ENCODE data around the gene HELZ2. TPM values are rescaled to one million over a fixed set of nuclear protein-coding genes. Genes with fewer than 3 reads are reported as not detected.
A peak's percentile ranks its signal among the peaks of the same experiment; 100 is the strongest.
"Not testable (repeated sequence)": the region's sequence is repeated elsewhere in the genome, so short reads cannot be mapped to it uniquely, and the experiment has no call there.

HELZ2 gene
- total RNA-seq, 2 donors from 2014 or later = 8.8 to 31.2 TPM

GRCh38 chr20:63610581-63611435 lies 36.8 kb upstream of the HELZ2 start:
- H3K4me3 Mint-ChIP-seq = no peak overlapping the region
- H3K27ac Mint-ChIP-seq = no peak overlapping the region
- H3K27me3 Mint-ChIP-seq (ENCODE audit: low read depth) = no peaks in the 10 kb centered on the region
- ATAC-seq (replicated peaks in 1 of 2) (no peak), DNase-seq (no peak)
- peaks cover 7% of the 10 kb centered on the region for H3K4me1 Mint-ChIP-seq (ENCODE audit: low read depth)
- H3K9me3 Mint-ChIP-seq = peaks cover 0 to 2% of the 10 kb centered on the region in 2 donors
- H3K36me3 Mint-ChIP-seq (ENCODE audit: insufficient read depth in 2 of 2) = peaks cover 3 to 17% of the 10 kb centered on the region in 2 donors

- peaks cover 7% of the 10 kb centered on the region for H3K4me1 Mint-ChIP-seq (ENCODE audit: low read depth)
- H3K9me3 Mint-ChIP-seq = no peaks in the 10 kb centered on the region
- no peak for ATAC-seq (replicated peaks in 1 of 2)
- H3K36me3 Mint-ChIP-seq (ENCODE audit: insufficient read depth in 2 of 2) = peaks cover 11 to 15% of the 10 kb centered on the region in 2 donors
- H3K27me3 Mint-ChIP-seq (ENCODE audit: low read depth) = no peaks in the 10 kb centered on the region
- peak overlapping the region; percentile 70 for H3K27ac Mint-ChIP-seq
- no peak overlapping the region for H3K4me3 Mint-ChIP-seq
- no peak for DNase-seq
Observed at GRCh38 chr20:63606686-63607085, 32.6 kb upstream of the HELZ2 start.

GRCh38 chr20:63602321-63602720 lies 28.3 kb upstream of the HELZ2 start:
- DNase-seq (no peak), ATAC-seq (replicated peaks in 1 of 2) (no peak)
- no peak overlapping the region for H3K4me3 Mint-ChIP-seq
- H3K4me1 Mint-ChIP-seq (ENCODE audit: low read depth) = peaks cover 7% of the 10 kb centered on the region
- H3K27ac Mint-ChIP-seq = no peak overlapping the region
- no peaks in the 10 kb centered on the region for H3K27me3 Mint-ChIP-seq (ENCODE audit: low read depth)
- H3K9me3 Mint-ChIP-seq = no peaks in the 10 kb centered on the region
- H3K36me3 Mint-ChIP-seq (ENCODE audit: insufficient read depth in 2 of 2) = peaks cover 12 to 21% of the 10 kb centered on the region in 2 donors

- not testable (repeated sequence) for H3K9me3 Mint-ChIP-seq; H3K27me3 Mint-ChIP-seq (ENCODE audit: low read depth); H3K4me3 Mint-ChIP-seq; H3K27ac Mint-ChIP-seq; H3K4me1 Mint-ChIP-seq (ENCODE audit: low read depth); ATAC-seq (replicated peaks in 1 of 2)
- H3K36me3 Mint-ChIP-seq (ENCODE audit: insufficient read depth in 2 of 2) = peaks cover 12 to 20% of the 10 kb centered on the region in 2 donors
- DNase-seq = peak in 1 of 2 donors; percentile 23
Observed at GRCh38 chr20:63601679-63602078, 27.6 kb upstream of the HELZ2 start.

GRCh38 chr20:63599396-63600050 lies 25.5 kb upstream of the HELZ2 start:
- H3K27ac Mint-ChIP-seq = no peak overlapping the region
- H3K36me3 Mint-ChIP-seq (ENCODE audit: insufficient read depth in 2 of 2) = peaks cover 12 to 19% of the 10 kb centered on the region in 2 donors
- no peaks in the 10 kb centered on the region for H3K27me3 Mint-ChIP-seq (ENCODE audit: low read depth)
- no peaks in the 10 kb centered on the region for H3K4me1 Mint-ChIP-seq (ENCODE audit: low read depth)
- H3K4me3 Mint-ChIP-seq = no peak overlapping the region
- ATAC-seq (replicated peaks in 1 of 2) (no peak), DNase-seq (no peak)
- H3K9me3 Mint-ChIP-seq = no peaks in the 10 kb centered on the region

GRCh38 chr20:63598479-63599395 lies 24.7 kb upstream of the HELZ2 start:
- DNase-seq (no peak), ATAC-seq (replicated peaks in 1 of 2) (no peak)
- Mint-ChIP-seq H3K4me3 (no peak overlapping the region), H3K27ac (no peak overlapping the region), H3K9me3 (no peaks in the 10 kb centered on the region), H3K27me3 (ENCODE audit: low read depth) (no peaks in the 10 kb centered on the region), H3K36me3 (ENCODE audit: insufficient read depth in 2 of 2) (peaks cover 12 to 19% of the 10 kb centered on the region in 2 donors), H3K4me1 (ENCODE audit: low read depth) (no peaks in the 10 kb centered on the region)

- no peak overlapping the region for H3K27ac Mint-ChIP-seq
- no peak overlapping the region for H3K4me3 Mint-ChIP-seq
- DNase-seq (no peak), ATAC-seq (replicated peaks in 1 of 2) (no peak)
- H3K4me1 Mint-ChIP-seq (ENCODE audit: low read depth) = no peaks in the 10 kb centered on the region
- H3K27me3 Mint-ChIP-seq (ENCODE audit: low read depth) = no peaks in the 10 kb centered on the region
- H3K36me3 Mint-ChIP-seq (ENCODE audit: insufficient read depth in 2 of 2) = peaks cover 14 to 16% of the 10 kb centered on the region in 2 donors
- H3K9me3 Mint-ChIP-seq = no peaks in the 10 kb centered on the region
Observed at GRCh38 chr20:63597651-63598478, 23.8 kb upstream of the HELZ2 start.

GRCh38 chr20:63596423-63596822 lies 22.4 kb upstream of the HELZ2 start:
- Mint-ChIP-seq H3K4me1 (ENCODE audit: low read depth) (no peaks in the 10 kb centered on the region), H3K27ac (no peak overlapping the region), H3K9me3 (no peaks in the 10 kb centered on the region), H3K36me3 (ENCODE audit: insufficient read depth in 2 of 2) (peaks cover 7 to 9% of the 10 kb centered on the region in 2 donors), H3K4me3 (no peak overlapping the region), H3K27me3 (ENCODE audit: low read depth) (no peaks in the 10 kb centered on the region)
- no peak for ATAC-seq (replicated peaks in 1 of 2)
- no peak for DNase-seq

GRCh38 chr20:63595416-63596127 lies 21.5 kb upstream of the HELZ2 start:
- H3K27ac Mint-ChIP-seq = no peak overlapping the region
- ATAC-seq (replicated peaks in 1 of 2) (no peak), DNase-seq (no peak)
- no peaks in the 10 kb centered on the region for H3K27me3 Mint-ChIP-seq (ENCODE audit: low read depth)
- H3K9me3 Mint-ChIP-seq = no peaks in the 10 kb centered on the region
- H3K4me3 Mint-ChIP-seq = no peak overlapping the region
- no peaks in the 10 kb centered on the region for H3K4me1 Mint-ChIP-seq (ENCODE audit: low read depth)
- H3K36me3 Mint-ChIP-seq (ENCODE audit: insufficient read depth in 2 of 2) = peaks cover 7 to 14% of the 10 kb centered on the region in 2 donors

- Mint-ChIP-seq H3K9me3 (no peaks in the 10 kb centered on the region), H3K27ac (no peak overlapping the region), H3K36me3 (ENCODE audit: insufficient read depth in 2 of 2) (peaks cover 7 to 8% of the 10 kb centered on the region in 2 donors), H3K4me3 (no peak overlapping the region), H3K27me3 (ENCODE audit: low read depth) (no peaks in the 10 kb centered on the region), H3K4me1 (ENCODE audit: low read depth) (no peaks in the 10 kb centered on the region)
- ATAC-seq (replicated peaks in 1 of 2) (no peak), DNase-seq (no peak)
Observed at GRCh38 chr20:63594043-63594561, 20.1 kb upstream of the HELZ2 start.

- Mint-ChIP-seq H3K27me3 (ENCODE audit: low read depth) (no peaks in the 10 kb centered on the region), H3K4me3 (no peak overlapping the region), H3K36me3 (ENCODE audit: insufficient read depth in 2 of 2) (peaks cover 5 to 8% of the 10 kb centered on the region in 2 donors), H3K4me1 (ENCODE audit: low read depth) (peaks cover 5% of the 10 kb centered on the region), H3K27ac (no peak overlapping the region), H3K9me3 (no peaks in the 10 kb centered on the region)
- ATAC-seq (replicated peaks in 1 of 2) (no peak), DNase-seq (no peak)
Observed at GRCh38 chr20:63592661-63593060, 18.6 kb upstream of the HELZ2 start.
